IPS-18a (cell line): ENCODE data around the gene FUT2.
A peak's percentile ranks its signal among the peaks of the same experiment; 100 is the strongest.

ENCODE experiments used
- H3K27ac ChIP-seq: one replicate; pipeline ENCODE4 v1.5.1; 2013; ENCODE audit warnings: low read length
- H3K27me3 ChIP-seq: one replicate; pipeline ENCODE4 v1.6.1; 2013; ENCODE audit warnings: mild to moderate bottlenecking, low read length; ENCODE audit not compliant: control insufficient read depth, insufficient read depth
- H3K36me3 ChIP-seq: one replicate; pipeline ENCODE4 v1.6.1; 2013; ENCODE audit warnings: low read depth, low read length; ENCODE audit not compliant: control insufficient read depth
- H3K4me1 ChIP-seq: one replicate; pipeline ENCODE4 v1.6.1; 2013; ENCODE audit warnings: low read depth, low read length; ENCODE audit not compliant: control insufficient read depth
- H3K4me3 ChIP-seq: one replicate; pipeline ENCODE4 v1.5.1; 2013; ENCODE audit warnings: low read length
- H3K9ac ChIP-seq: one replicate; pipeline ENCODE4 v1.6.1; 2013; ENCODE audit warnings: mild to moderate bottlenecking, low read length, moderate library complexity
- H3K9me3 ChIP-seq: one replicate; pipeline ENCODE4 v1.6.1; 2013; ENCODE audit warnings: low read depth, low read length; ENCODE audit not compliant: control insufficient read depth

FUT2 gene

DNA sequence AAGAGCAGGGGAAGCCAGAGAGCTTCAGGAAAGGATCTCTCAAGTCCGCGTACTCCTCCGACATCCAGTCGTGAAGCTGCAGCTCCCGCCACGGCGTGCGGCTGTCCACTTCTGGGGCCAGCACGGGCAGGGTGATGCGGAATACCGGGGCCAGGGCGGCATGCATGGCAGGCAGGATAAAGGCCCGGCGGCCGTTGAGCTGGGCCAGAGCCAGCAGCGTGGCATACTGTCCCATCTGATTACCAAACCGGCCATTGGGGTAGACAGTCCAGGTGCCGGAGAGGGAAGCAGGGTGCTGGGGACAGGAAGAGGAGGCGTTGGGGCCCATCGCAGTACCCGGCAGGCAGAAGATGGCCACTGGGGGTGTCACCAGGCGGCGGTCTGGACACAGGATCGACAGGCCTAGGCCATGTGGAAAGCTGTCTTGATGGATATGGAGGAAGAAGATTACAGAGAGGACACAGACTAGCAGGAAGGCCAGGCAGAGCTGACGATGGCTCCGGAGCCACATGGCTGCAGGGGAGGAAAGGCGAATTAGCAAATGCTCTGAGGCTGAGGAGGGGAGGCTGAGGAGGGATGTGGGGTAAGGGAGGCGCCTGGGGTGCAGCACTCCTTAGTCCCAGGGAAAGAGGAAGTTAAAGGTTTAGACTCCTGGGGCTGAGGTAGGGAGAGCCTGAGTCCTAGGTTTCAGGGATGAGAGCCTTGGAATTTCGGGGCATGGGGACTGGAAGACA is 55.2 kb downstream of the FUT2 start:
- peaks cover 14% of the 10 kb centered on the region for H3K4me1 ChIP-seq
- H3K4me3 ChIP-seq = peak overlapping the region; percentile 97
- no peaks in the 10 kb centered on the region for H3K9me3 ChIP-seq
- peaks cover 14% of the 10 kb centered on the region for H3K27me3 ChIP-seq
- no peak overlapping the region for H3K9ac ChIP-seq
- no peak overlapping the region for H3K27ac ChIP-seq
- peaks cover 18% of the 10 kb centered on the region for H3K36me3 ChIP-seq

DNA sequence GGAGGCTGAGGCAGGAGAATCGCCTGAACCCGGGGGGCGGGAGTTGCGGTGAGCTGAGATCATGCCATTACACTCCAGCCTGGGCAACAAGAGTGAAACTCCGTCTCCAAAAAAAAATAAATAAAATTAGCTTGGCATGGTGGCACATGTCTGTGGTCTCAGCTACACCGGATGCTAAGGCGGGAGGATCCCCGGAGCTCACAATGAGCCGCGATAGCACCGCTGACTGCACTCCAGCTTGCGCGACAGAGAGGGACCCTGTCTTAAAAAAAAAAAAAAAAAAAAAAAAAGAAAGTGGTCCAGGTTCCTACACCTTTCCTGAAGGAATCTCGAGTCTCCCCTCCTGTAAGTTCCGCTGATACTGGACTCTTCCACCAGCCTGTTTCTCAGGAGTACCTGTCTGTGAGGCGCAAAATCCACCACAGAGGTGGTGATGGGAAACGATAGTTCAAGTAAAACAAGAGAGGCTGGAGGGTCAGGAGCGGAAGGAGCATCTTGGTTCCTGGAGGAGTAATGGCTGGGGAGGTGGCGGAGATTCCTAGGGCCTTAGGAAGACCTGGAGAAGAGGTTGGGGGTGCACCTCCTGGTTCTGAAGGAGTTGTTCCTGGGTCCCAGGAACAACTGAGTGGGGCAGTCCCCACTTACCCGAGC is 56.2 kb downstream of the FUT2 start:
- no peak overlapping the region for H3K27ac ChIP-seq
- H3K9ac ChIP-seq = peak overlapping the region; percentile 74
- H3K36me3 ChIP-seq = peaks cover 18% of the 10 kb centered on the region
- no peaks in the 10 kb centered on the region for H3K9me3 ChIP-seq
- H3K27me3 ChIP-seq = peaks cover 14% of the 10 kb centered on the region
- peaks cover 10% of the 10 kb centered on the region for H3K4me1 ChIP-seq
- H3K4me3 ChIP-seq = peak overlapping the region; percentile 97

DNA sequence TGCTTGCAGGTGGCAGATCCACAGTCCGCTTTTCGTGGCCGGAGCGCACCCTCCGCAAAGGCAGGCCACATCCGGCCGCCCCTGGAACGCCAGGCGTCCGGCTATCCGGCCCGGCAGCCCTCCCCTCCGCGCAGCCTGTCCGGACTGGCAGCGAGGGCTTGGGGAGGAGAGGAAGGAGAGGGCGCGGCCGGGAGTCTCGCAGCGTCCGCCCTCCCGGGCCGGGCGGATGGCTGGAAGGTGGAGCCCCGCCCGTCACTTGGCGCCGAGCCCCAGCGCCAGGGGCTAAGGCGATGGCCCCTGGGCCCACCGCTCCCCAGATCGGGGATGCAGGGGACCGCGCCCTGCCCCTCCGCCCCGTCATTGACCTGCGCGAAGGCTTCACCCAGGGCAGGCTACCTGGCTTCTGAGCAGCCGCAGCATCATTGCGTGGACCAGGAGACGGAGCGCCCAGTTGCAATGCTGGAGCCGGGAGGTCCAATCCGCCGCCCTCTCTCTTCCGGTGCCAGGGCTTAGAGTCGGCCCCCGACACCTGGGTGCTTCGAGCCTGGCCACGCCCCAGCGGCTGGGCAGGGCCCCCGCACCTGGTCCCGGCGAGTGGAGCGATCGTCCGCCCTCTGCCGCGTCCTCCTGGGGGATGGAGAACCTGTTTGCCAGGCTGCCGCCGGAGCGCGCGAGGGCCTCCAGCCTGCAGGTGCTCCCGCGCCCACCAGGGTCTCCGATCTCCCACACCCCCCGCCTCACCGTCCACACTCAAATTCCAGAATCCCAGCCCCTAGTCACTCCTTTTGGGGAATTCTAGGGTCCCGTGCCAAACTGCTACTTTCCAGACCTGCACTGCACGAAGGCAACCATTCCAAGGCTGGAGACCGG is 57.0 kb downstream of the FUT2 start, which contains the start of gene FUT1:
TSS of gene FUT1 (minus strand) at position 146 of the 870 bp plus-strand sequence. CDS start 1,360 bp downstream, outside the sequence.
- Histone ChIP-seq H3K4me3 (peak within 1 kb of the TSS; percentile 97), H3K9ac (peak within 1 kb of the TSS; percentile 74), H3K27me3 (peaks cover 14% of the 10 kb centered on the region), H3K27ac (no peak within 1 kb of the TSS), H3K9me3 (no peaks in the 10 kb centered on the region), H3K4me1 (peaks cover 10% of the 10 kb centered on the region), H3K36me3 (peaks cover 18% of the 10 kb centered on the region)

DNA sequence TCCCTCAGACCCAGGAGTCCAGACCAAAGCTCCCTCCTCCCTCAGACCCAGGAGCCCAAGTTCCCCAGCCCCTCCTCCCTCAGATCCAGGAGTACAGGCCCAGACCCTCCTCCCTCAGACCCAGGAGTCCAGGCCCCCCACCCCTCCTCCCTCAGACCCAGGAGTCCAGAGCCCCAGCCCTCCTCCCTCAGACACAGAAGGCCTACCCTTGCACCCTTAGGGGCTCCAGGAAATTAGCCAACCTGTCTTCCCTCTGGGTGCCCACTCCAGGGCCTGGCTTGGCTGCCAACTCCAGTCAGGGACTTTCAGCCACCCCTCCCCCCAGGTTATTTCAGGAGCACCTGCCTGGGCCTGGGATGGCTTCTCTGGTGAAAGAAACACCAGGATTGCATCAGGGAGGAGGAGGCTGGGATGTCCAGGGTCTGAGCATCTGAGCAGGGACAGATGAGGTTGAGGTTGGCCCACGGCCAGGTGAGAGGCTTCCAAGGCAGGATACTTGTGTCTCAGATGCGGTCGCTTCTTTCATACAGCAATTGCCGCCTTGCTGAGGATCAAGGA is 59.4 kb downstream of the FUT2 start, which contains the start of gene FGF21:
TSS of gene FGF21 (plus strand) at position 441 of the 558 bp plus-strand sequence. CDS start 713 bp downstream, outside the sequence.
- no peak within 1 kb of the TSS for H3K4me3 ChIP-seq

More for the DNA sequence above, 59.4 kb downstream of the FUT2 start, which contains the start of gene FGF21:
- H3K27me3 ChIP-seq = peaks cover 14% of the 10 kb centered on the region
- peaks cover 10% of the 10 kb centered on the region for H3K4me1 ChIP-seq
- no peaks in the 10 kb centered on the region for H3K9me3 ChIP-seq
- H3K27ac ChIP-seq = no peak within 1 kb of the TSS
- H3K36me3 ChIP-seq = peaks cover 6% of the 10 kb centered on the region
- peak within 1 kb of the TSS; percentile 38 for H3K9ac ChIP-seq
